GM12865 (cell line): ENCODE results near the gene HOXD11.

Source experiments
- DNase-seq: peaks from one replicate; pipeline ENCODE4 v3.0.0; 2010; ENCODE audit warnings: low read depth
- H3K4me3 ChIP-seq: 2 replicates; pipeline ENCODE4 v1.5.1; 2011; ENCODE audit warnings: mild to moderate bottlenecking, low read depth, low read length, control low read depth
- TF ChIP-seq, protein P1 (sequence below): IDR thresholded peaks from 2 replicates; pipeline ENCODE4 v1.5.1; 2011; ENCODE audit warnings: low read length, control low read depth, low read depth, inconsistent platforms; ENCODE audit not compliant: insufficient read depth; ENCODE audit errors: missing control alignments

Gene HOXD11

DNA sequence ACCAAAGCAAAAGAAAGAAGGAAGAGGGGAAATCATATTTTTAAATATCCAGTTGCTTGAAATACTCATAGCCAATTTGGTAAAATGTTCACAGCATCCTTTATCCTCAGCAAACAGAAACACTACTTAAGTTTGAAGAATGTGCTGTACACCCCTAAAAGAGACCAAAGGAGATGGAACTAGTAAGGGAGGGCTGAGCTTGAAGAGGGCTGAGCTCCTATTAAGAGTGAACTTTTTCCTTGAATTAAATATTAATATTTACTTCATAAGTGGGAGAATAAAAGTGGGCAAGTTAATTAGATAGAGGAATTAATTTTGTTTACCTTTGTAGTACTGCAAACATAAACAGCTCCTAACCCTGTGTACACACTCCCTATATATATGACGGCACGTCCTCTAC lies 30.3 kb upstream of the HOXD11 start:
- TF ChIP-seq, protein P1, sequence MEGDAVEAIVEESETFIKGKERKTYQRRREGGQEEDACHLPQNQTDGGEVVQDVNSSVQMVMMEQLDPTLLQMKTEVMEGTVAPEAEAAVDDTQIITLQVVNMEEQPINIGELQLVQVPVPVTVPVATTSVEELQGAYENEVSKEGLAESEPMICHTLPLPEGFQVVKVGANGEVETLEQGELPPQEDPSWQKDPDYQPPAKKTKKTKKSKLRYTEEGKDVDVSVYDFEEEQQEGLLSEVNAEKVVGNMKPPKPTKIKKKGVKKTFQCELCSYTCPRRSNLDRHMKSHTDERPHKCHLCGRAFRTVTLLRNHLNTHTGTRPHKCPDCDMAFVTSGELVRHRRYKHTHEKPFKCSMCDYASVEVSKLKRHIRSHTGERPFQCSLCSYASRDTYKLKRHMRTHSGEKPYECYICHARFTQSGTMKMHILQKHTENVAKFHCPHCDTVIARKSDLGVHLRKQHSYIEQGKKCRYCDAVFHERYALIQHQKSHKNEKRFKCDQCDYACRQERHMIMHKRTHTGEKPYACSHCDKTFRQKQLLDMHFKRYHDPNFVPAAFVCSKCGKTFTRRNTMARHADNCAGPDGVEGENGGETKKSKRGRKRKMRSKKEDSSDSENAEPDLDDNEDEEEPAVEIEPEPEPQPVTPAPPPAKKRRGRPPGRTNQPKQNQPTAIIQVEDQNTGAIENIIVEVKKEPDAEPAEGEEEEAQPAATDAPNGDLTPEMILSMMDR, result no peak
- DNase-seq, result no peak
- H3K4me3 ChIP-seq, result no peak overlapping the region

DNA sequence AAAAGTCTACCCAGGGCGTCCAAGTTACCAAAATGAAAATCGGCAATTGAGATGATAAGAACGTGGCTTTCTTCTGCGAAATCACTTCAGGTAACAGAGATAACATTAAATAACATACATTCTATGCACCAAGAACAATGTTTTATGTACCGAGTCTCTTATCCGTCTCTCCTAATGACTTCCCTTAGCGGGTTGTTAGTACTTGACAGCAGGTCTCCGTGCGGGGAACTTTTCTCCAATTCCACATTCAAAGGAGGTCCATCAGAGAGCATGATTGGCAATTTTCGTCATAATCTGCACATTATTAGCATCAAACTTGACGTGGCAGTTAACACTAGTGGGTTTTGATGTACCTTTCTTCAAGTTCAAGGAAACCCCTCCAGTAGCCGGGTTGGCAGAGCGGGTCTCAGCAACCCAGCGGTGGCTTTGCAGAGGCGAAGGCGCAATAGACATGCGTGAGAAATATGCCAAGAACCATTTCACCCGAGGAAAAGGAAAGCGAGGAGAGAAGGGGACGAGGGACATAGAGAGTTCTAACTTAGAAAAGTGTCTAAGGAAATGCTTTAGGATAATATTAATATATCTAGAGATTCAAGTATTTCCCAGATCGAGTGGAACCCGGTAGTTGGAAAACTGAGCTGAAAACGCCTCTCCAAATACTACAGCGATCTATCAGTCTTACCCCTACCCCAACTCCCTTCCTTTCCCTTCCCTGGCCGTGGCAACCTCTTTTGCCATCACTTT lies 28.4 kb upstream of the HOXD11 start:
- no peak overlapping the region for H3K4me3 ChIP-seq
- TF ChIP-seq, protein P1, result no peak
- no peak for DNase-seq

DNA sequence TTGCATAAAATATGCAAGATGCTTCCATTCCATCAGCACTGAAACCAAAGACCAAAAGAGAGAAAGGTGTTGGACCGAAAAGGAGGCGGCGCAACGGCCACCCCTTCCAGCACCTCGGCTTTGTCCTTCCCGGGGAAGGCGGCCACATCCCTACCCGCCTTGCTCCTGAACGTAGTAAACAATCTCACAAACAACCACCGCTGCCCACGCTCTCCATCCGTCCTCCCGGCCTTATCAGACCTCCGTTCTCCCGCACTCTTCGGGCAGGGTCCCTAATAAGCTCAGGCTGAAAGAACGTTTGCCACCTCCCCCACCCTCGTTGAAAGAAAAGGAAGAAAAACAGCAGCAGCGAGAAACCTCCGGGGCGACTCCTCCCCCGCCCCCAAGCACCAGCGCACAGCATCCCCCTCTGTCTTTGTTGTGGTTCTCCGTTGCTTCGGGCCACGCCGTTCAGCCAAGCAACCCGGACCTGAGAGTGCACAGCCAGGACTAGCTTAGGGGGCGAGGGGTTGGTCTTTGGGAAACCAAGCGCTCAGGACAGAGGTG lies 27.7 kb upstream of the HOXD11 start:
- H3K4me3 ChIP-seq, result no peak overlapping the region
- no peak for DNase-seq
- TF ChIP-seq, protein P1, result no peak

DNA sequence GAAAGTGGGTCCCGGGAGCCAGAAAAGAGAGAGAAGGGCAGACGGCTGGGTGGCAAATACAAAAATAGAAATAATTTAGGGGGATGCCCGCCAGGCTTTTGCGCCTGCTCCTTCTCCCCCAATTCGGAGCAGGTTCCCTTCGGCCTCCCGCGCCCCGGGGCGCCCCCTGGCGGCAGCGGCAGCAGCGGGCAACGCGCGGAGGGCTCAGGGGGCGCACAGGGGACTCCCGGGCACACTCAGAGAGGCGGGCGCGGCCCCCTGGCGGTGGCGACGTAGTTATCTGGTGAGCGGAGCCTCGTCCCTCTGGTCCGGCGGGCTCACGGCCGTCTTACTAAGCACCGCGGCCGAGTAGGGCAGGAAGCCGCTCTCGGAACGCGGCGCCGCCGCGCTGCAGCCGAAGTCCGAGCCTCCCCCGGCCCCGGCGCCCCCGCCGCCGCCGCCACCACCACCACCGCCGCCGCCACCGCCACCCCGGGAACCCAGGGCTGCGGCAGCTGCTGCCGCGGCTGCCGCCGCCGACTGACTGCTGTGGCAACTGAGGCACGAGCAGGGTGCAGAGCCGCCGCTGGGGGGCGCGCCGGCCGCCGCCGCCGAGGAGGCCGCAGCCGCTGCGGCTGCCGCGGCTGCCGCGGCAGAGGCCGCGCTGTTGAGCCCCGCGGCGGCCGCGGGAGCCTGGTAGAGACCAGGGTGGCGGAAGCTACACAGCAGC lies 27.1 kb upstream of the HOXD11 start:
- TF ChIP-seq, protein P1, result peak; percentile 29
- DNase-seq, result peak; percentile 16
- no peak overlapping the region for H3K4me3 ChIP-seq

DNA sequence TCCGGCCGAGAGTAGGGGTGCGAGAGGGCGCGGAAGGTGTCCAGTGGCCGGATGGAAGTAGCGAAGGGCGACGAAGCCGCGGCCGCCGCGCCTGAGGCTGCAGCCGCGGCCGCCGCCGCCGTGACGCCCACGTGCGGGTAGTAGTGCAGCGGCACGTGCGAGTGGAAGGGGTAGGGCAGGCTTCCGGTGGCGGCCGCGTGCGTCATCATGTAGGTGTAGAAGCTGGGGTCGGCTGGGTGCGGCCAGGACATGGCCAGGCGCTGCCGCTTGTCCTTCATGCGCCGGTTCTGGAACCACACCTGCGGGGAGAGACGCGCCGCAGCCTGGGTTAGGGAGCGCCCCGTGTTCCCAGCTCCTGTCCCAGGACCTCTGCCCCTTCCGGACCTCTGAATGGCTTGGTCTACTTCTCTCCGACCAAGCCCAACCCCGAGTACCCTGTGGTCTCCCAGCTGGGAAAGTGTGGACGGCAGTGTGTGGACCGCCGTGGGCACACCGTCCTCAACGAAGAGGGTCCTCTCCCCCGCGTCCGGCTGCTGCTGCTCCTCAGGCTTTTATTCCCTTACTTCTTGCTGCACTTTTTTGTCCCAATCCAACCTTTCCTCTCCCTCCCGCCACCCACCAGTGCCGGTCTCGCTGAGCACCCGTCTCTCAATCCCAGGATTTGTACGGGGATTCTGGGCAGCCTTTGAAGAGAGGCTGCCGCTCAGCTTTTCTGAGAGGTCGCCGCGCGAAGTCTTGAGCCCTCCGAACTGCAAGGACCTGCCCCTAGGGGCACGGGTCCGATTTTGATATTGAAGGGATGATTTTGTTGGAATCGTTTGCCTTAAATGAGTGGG lies 26.3 kb upstream of the HOXD11 start:
- H3K4me3 ChIP-seq, result no peak overlapping the region
- TF ChIP-seq, protein P1, result no peak
- DNase-seq, result no peak

DNA sequence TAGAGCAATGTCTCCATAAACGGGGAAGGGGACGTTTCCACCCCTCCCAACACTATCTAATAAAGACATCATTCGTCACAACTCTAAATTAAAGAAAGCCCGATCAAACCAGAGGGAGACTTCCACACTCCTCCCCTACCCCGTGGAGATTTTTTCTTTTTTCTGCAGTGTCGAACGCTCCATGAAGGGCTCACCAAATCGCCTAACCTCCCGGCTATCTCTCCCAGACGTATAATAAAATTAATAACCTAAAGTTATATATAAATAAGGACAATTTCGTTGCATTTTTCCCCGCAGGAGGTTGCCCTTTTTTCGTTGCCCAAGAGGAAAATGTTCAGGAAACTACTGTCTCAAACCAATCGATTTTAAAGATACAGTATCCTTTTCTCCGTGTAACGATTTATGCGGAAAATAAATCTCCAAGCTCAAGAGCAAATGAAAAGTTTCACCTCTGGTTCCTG lies 25.7 kb upstream of the HOXD11 start:
- DNase-seq, result no peak
- no peak overlapping the region for H3K4me3 ChIP-seq
- TF ChIP-seq, protein P1, result no peak
